H9 (cell line): ENCODE results near the gene KCNIP3. TPM values are rescaled to one million over a fixed set of nuclear protein-coding genes. Genes with fewer than 3 reads are reported as not detected.

Source experiments
- DNase-seq: peaks from one replicate; pipeline ENCODE4 v3.0.0-alpha.2; 2017
- H2AFZ ChIP-seq: one replicate; pipeline ENCODE4 v1.6.1; 2013; ENCODE audit warnings: mild to moderate bottlenecking, low read length, control low read depth, moderate library complexity
- H2AK5ac ChIP-seq: 2 replicates; pipeline ENCODE4 v1.6.1; 2013; ENCODE audit warnings: low read length, control low read depth, mixed read lengths; ENCODE audit not compliant: insufficient read length
- H2BK120ac ChIP-seq: one replicate; pipeline ENCODE4 v1.6.1; 2013; ENCODE audit warnings: low read depth, mild to moderate bottlenecking, low read length, control low read depth, inconsistent platforms; ENCODE audit not compliant: poor library complexity, severe bottlenecking
- H2BK12ac ChIP-seq: 2 replicates; pipeline ENCODE4 v1.6.1; 2013; ENCODE audit warnings: low read length, control low read depth, mixed read lengths, low read depth; ENCODE audit not compliant: insufficient read length
- H2BK15ac ChIP-seq: 2 replicates; pipeline ENCODE4 v1.6.1; 2013; ENCODE audit warnings: low read depth, low read length, control low read depth
- H2BK20ac ChIP-seq: one replicate; pipeline ENCODE4 v1.6.1; 2013; ENCODE audit warnings: low read depth, mild to moderate bottlenecking, low read length, control low read depth, inconsistent platforms; ENCODE audit not compliant: poor library complexity, severe bottlenecking
- H2BK5ac ChIP-seq: 2 replicates; pipeline ENCODE4 v1.6.1; 2013; ENCODE audit warnings: low read length, control low read depth, mixed read lengths; ENCODE audit not compliant: insufficient read length
- H3K14ac ChIP-seq: 2 replicates; pipeline ENCODE4 v1.6.1; 2013; ENCODE audit warnings: low read length, control low read depth; ENCODE audit not compliant: insufficient read depth
- H3K18ac ChIP-seq: 2 replicates; pipeline ENCODE4 v1.6.1; 2013; ENCODE audit warnings: low read depth, mild to moderate bottlenecking, mixed read lengths, low read length, control low read depth; ENCODE audit not compliant: insufficient read length
- H3K23ac ChIP-seq: 2 replicates; pipeline ENCODE4 v1.6.1; 2013; ENCODE audit warnings: low read length, control low read depth, mixed read lengths, low read depth; ENCODE audit not compliant: insufficient read length
- H3K23me2 ChIP-seq: 2 replicates; pipeline ENCODE4 v1.6.1; 2013; ENCODE audit warnings: low read depth, mild to moderate bottlenecking, mixed read lengths, low read length, control low read depth; ENCODE audit not compliant: insufficient read length, poor library complexity, severe bottlenecking
- H3K27ac ChIP-seq: 2 replicates; pipeline ENCODE4 v1.5.1; 2013; ENCODE audit warnings: low read length, control low read depth, mixed read lengths, low read depth; ENCODE audit not compliant: insufficient read length
- H3K27me3 ChIP-seq: 2 replicates; pipeline ENCODE4 v1.6.1; 2013; ENCODE audit warnings: low read length, control low read depth, inconsistent platforms; ENCODE audit not compliant: insufficient read depth
- H3K4ac ChIP-seq: 2 replicates; pipeline ENCODE4 v1.6.1; 2013; ENCODE audit warnings: low read depth, mild to moderate bottlenecking, control low read depth, inconsistent platforms, low read length, moderate library complexity
- H3K4me1 ChIP-seq: 2 replicates; pipeline ENCODE4 v1.6.1; 2013; ENCODE audit warnings: low read length, control low read depth, inconsistent platforms; ENCODE audit not compliant: insufficient read depth
- H3K4me2 ChIP-seq: 2 replicates; pipeline ENCODE4 v1.6.1; 2013; ENCODE audit warnings: low read length, control low read depth, mixed read lengths; ENCODE audit not compliant: insufficient read length, insufficient read depth
- H3K56ac ChIP-seq: 2 replicates; pipeline ENCODE4 v1.6.1; 2013; ENCODE audit warnings: low read depth, mild to moderate bottlenecking, mixed read lengths, low read length, control low read depth; ENCODE audit not compliant: insufficient read length
- H3K79me1 ChIP-seq: 2 replicates; pipeline ENCODE4 v1.6.1; 2013; ENCODE audit warnings: low read depth, mild to moderate bottlenecking, moderate library complexity, low read length, control low read depth, inconsistent platforms; ENCODE audit not compliant: insufficient read depth, poor library complexity, severe bottlenecking
- H3K79me2 ChIP-seq: 2 replicates; pipeline ENCODE4 v1.6.1; 2013; ENCODE audit warnings: low read length, control low read depth, inconsistent platforms; ENCODE audit not compliant: insufficient read depth
- H3K9ac ChIP-seq: 2 replicates; pipeline ENCODE4 v1.6.1; 2013; ENCODE audit warnings: low read length, control low read depth, mixed read lengths; ENCODE audit not compliant: insufficient read length; ENCODE audit errors: extremely low read depth
- H3K9me3 ChIP-seq: one replicate; pipeline ENCODE4 v1.6.1; 2013; ENCODE audit warnings: low read depth, low read length, inconsistent platforms; ENCODE audit not compliant: control insufficient read depth
- H3T11ph ChIP-seq: one replicate; pipeline ENCODE4 v1.6.1; 2013; ENCODE audit warnings: mild to moderate bottlenecking, low read length, control low read depth, inconsistent platforms
- H4K20me1 ChIP-seq: one replicate; pipeline ENCODE4 v1.6.1; 2013; ENCODE audit not compliant: control insufficient read depth, insufficient read length, insufficient read depth
- H4K5ac ChIP-seq: 2 replicates; pipeline ENCODE4 v1.6.1; 2013; ENCODE audit warnings: low read depth, mild to moderate bottlenecking, mixed read lengths, low read length, control low read depth; ENCODE audit not compliant: insufficient read length
- H4K8ac ChIP-seq: replicated peaks from 2 replicates; pipeline ENCODE4 v1.6.1; 2013; ENCODE audit warnings: low read length, control low read depth, mixed read lengths, low read depth; ENCODE audit not compliant: insufficient read length
- H4K91ac ChIP-seq: 2 replicates; pipeline ENCODE4 v1.6.1; 2013; ENCODE audit warnings: low read depth, mild to moderate bottlenecking, moderate library complexity, mixed read lengths, low read length, control low read depth; ENCODE audit not compliant: insufficient read length
- H3K27ac Mint-ChIP-seq, 3 experiments: 2 replicates in 2 of 3; 3 replicates in 1 of 3; pipeline ENCODE4 v1.8.0; 2020 to 2021; ENCODE audit warnings: mixed read lengths in 3 of 3, mild to moderate bottlenecking in 1 of 3, moderate library complexity in 1 of 3
- H3K27me3 Mint-ChIP-seq: 2 replicates; pipeline ENCODE4 v1.8.0; 2021; ENCODE audit warnings: low read depth, mild to moderate bottlenecking, moderate library complexity, mixed read lengths
- H3K36me3 Mint-ChIP-seq, 3 experiments: 2 replicates in 2 of 3; 3 replicates in 1 of 3; pipeline ENCODE4 v1.8.0; 2020 to 2021; ENCODE audit warnings: low read depth in 3 of 3, mixed read lengths in 3 of 3; ENCODE audit not compliant: insufficient read depth in 1 of 3
- H3K4me1 Mint-ChIP-seq, 2 experiments: 2 replicates each; pipeline ENCODE4 v1.8.0; 2020; ENCODE audit warnings: mixed read lengths in 2 of 2
- H3K4me3 Mint-ChIP-seq, 2 experiments: 2 replicates in 1 of 2; 3 replicates in 1 of 2; pipeline ENCODE4 v1.8.0; 2020 to 2021; ENCODE audit warnings: mild to moderate bottlenecking in 2 of 2, mixed read lengths in 2 of 2, moderate library complexity in 1 of 2
- H3K9me3 Mint-ChIP-seq, 2 experiments: 2 replicates in 1 of 2; 3 replicates in 1 of 2; pipeline ENCODE4 v1.8.0; 2020; ENCODE audit warnings: mild to moderate bottlenecking in 2 of 2, mixed read lengths in 2 of 2, moderate library complexity in 1 of 2
- CTCF ChIP-seq: fragments of 200-600 bp; sonication (generic); conservative IDR thresholded peaks from 3 replicates; pipeline ENCODE4 v1.8.0; 2021; ENCODE audit warnings: antibody characterized with exemption, mild to moderate bottlenecking
- WGBS: extraction: QIAGEN DNeasy Blood & Tissue Kit; methylation state at CpG from one replicate; pipeline ENCODE4 v1.1.7; 2013; ENCODE audit warnings: missing lambda C conversion rate, low lambda C conversion rate, mixed read lengths; ENCODE audit not compliant: insufficient read length; ENCODE audit errors: extremely low coverage; 5-methylcytosine and 5-hydroxymethylcytosine counted together
- total RNA-seq: library from RNA; stranded (reverse); gene quantifications from 2 replicates; pipeline ENCODE4 v1.2.1, GENCODE V29; 2021

Gene KCNIP3
- total RNA-seq, 1 experiment from 2014 or later: 1.5 TPM

- Mint-ChIP-seq H3K4me1 (peaks cover 3 to 10% of the 10 kb centered on the region in 2 experiments; a peak in 3 of 4 replicates), H3K36me3 (no peaks in the 10 kb centered on the region), H3K4me3 (no peak overlapping the region; a peak in 1 of 5 replicates), H3K9me3 (no peaks in the 10 kb centered on the region; a peak in 1 of 5 replicates), H3K27me3 (no peaks in the 10 kb centered on the region; the same call in 1 of the 2 replicates), H3K27ac (peak overlapping the region in 1 of 3 experiments; percentile 9; a peak in 1 of 7 replicates)
- no peak overlapping the region for H2AK5ac ChIP-seq
- H3K4me2 ChIP-seq: no peak overlapping the region
- no peak for DNase-seq
- H4K8ac ChIP-seq: no peak overlapping the region
- H2BK20ac ChIP-seq: no peak overlapping the region
- H3T11ph ChIP-seq: no peak overlapping the region
- no peak overlapping the region for H3K18ac ChIP-seq
- no peaks in the 10 kb centered on the region for H3K27me3 ChIP-seq
- no peak overlapping the region for H4K5ac ChIP-seq
- H2BK5ac ChIP-seq: no peak overlapping the region
- no peak overlapping the region for H3K56ac ChIP-seq
- H3K27ac ChIP-seq: no peak overlapping the region
- no peaks in the 10 kb centered on the region for H3K79me2 ChIP-seq
- H3K4me1 ChIP-seq: no peaks in the 10 kb centered on the region
- H4K20me1 ChIP-seq: no peaks in the 10 kb centered on the region
- H2BK120ac ChIP-seq: no peak overlapping the region
- no CpG with 5 or more reads among the region's 10 CpGs for WGBS
- H4K91ac ChIP-seq: no peak overlapping the region
- H2BK12ac ChIP-seq: no peak overlapping the region
- TF ChIP-seq CTCF: no peak
- H2AFZ ChIP-seq: no peak overlapping the region
- no peak overlapping the region for H3K9ac ChIP-seq
- no peaks in the 10 kb centered on the region for H3K23me2 ChIP-seq
- no peak overlapping the region for H3K23ac ChIP-seq
- no peaks in the 10 kb centered on the region for H3K79me1 ChIP-seq
- H3K4ac ChIP-seq: no peak overlapping the region
- no peaks in the 10 kb centered on the region for H3K9me3 ChIP-seq
- no peak overlapping the region for H2BK15ac ChIP-seq
- H3K14ac ChIP-seq: no peak overlapping the region
Observed at GRCh38 chr2:95306336-95306895, 9.3 kb downstream of the KCNIP3 start.
